GM19395 (cell line): ENCODE measurements around the gene LHB.

Experiments used
- ATAC-seq: cut with Tn5 transposase; IDR thresholded peaks from one replicate; pipeline ENCODE4 v1.9.1; 2021; ENCODE audit warnings: mild to moderate bottlenecking, moderate library complexity; ENCODE audit not compliant: unreplicated experiment

LHB gene

DNA sequence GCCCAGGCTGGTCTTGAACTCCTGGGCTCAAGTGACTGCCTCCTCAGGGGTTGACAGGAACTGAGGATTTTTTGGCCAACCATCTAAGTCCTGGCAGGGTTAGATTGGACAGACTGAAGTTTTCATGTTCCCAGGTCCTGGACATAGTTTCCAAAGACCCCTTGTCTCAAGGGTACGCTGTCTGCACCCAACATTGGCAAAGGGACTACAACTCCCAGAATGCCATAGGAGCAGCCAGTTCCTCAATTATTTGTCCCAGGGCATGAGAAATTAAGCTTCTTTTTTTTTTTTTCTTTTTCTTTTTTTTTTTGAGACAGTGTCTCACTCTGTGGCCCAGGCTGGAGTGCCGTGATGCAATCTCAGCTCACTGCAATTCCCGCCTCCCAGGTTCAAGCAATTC, 30.7 kb downstream of the LHB start:
- ATAC-seq, result no peak

DNA sequence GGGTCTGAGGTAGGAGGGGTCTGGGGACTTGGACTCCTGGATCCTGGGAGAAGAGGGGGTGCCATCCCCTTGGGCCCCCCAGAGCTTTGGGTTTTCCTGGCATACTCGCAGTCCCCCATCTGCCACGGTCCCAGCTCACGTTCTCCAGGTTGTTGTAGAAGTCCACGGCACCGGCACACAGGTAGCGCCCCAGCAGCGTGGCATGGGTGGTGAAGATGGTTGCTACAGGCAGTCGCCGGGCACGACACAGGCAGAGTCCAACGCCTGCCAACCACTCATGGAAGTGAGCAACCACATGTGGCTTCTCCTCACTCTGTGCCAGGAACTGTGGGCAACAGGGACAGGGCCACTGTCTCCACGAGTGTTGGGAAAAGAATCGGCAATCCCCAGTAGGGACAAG, 31.2 kb downstream of the LHB start:
- no peak for ATAC-seq

DNA sequence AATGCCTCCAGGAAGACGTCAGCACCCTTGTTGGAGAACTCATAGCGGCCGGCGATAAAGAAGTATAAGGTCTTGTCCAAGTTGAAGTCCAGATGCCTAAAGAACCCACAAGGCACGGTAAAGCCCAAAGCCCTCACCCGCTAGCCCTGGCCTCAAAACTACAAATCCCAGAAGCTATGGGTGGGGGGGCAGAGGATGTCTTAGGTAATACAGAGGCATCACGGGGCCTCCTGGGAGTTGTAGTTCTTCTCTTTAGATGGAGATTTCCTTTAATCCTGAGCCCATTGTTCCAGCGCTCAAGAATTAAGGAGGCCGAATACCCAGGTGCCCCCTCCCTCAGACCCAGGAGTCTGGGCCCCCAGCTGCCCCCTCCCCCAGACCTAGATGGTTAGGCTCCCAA, 34.6 kb downstream of the LHB start:
- no peak for ATAC-seq

DNA sequence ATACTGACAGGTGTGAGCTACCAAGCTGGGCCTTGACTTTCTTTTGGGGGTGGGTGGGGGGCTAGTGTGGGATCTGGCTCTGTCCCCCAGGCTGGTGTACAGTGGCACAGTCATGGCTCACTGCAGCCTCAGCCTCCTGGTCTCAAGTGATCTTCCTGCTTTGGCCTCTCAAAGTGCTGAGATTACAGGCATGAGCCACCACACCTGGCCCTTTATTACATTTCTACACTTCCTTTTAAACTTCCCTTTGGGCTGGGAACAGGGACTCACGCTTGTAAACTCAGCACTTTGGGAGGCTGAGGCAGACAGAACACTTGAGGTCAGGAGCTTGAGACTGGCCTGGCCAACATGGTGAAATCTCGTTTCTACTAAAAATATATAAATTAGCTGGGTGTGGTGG, 39.8 kb downstream of the LHB start:
- no peak for ATAC-seq

DNA sequence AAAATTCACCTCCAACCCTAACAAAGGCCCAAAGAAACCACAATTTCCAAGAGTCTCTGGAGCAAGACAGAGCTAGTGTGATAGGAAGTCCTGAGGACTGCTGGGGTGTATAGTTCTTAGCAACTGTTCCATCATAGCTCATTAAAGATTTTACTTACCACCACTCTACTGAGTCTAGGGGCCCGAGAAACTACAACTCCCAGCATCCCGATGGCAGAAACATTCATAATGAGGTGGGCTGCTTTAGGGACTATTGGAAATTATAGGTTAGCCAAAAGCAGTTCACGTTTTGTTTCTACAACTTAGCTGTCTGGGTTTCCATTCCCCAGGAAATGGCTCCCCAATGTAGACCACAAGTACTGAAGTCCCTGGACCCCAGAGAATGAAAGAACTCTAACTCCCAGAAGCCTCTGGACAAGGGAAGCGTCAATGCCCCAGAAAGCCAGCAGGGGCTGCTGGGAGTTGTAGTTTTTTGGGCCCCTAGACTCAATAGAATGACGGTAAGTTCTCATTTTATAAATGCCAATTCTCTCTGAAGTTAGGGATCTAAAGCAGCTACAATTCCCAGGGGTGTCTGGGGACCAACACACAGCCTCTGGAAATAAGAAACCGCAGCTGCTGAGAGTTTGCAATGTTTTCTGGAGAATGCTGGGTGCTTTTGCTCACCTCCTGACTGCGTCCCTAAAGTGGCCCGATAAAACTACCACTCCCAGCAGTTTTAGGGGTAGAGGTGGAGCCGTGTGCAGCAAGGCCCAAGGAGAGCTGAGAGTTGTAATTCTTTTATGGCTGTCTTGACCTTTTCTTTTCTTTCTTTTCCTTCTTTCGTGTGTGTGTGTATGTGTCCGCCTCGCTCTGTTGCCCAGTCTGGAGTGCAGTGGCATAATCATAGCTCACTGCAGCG, 40.7 kb downstream of the LHB start:
- ATAC-seq, result no peak

DNA sequence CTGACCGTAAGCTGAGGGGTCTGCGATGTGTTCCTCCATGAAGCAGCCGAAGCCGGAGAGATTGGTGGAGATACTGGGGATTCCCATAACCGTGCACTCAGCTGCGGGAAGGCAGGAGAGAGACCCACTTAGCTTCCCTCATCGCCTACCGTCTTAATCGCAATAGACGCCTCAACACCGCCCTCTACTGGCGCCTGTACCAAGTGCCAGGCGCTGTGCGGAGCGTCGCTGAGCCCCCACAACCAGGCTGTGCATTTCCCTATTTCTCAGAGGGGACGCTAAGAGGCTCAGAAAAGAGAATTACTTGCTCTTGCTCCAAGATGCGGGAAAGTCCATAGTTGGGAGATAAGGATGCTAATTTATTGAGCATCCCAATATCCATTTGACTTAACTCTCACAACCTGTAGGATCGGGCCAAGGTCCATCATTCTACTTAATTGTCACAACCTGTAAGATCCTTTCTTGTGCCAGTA, 45.9 kb downstream of the LHB start:
- no peak for ATAC-seq

DNA sequence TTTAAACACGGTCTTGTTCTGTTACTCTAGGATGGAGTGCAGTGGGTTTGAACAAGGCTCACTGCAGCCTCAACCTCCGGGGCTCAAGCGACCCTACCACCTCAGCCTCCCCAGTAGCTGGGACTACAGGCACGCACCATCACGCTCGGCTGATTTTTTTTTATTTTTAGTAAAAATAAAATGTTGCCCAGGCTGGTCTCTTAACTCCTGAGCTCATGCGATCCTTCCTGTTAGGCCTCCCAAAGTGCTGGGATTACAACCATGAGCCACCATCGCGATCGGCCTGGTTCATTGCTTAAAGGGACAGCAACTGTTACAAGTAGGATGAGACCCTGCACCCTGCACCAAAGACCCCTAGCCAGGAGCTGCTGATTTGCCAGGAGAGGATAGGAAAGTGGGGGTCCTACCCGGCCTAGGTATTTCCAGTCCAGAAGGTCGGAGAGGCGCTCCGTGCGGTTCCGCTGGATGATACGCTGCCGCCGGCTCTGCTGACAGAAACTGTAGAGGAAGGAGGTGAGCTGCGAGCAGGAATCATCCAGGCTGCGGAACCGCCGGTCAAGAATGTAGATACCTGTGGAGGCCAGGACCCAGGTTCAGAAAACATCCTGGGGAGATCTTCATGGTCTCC, 46.6 kb downstream of the LHB start:
- no peak for ATAC-seq

DNA sequence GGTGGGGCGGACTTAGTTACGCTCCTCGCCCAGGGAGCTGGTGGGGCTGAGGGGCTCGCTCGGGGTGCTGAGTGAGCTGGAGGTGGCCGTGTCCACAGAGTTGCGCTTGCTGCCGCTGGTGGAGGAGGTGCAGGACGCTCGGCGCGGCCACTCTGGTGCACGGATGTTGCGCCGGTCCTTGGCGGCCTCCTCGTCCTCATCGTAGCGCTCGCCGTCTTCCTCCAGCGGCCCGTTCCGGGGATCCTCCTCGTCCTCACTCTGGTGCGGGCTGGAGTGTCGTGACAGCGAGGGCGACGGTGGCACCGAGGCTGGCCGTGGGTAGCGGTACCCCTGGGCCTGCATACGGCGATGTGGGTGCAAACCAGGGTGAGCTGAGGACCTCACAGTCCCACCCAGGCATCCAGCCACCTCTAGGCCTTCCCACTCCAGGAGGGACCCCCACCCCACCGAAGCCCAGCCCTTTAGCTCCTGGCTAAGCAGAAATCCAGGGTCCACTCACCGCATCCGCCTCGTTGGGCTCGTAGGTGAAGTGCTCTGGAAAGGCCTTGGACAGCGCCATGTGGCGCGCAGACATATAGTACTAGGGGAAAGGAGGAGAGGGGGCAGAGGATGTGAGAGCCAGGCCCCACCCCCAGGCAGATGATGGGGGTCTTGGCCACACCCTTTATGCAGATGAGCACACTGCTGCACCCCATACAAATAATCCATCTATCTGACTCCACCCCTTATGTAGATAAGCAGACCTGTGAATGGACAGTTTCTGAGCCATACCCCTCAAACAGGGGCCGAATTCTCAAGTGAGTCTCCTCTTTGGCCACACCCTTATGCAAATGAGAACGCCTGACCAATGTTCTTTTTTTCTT, 47.4 kb downstream of the LHB start:
- no peak for ATAC-seq

DNA sequence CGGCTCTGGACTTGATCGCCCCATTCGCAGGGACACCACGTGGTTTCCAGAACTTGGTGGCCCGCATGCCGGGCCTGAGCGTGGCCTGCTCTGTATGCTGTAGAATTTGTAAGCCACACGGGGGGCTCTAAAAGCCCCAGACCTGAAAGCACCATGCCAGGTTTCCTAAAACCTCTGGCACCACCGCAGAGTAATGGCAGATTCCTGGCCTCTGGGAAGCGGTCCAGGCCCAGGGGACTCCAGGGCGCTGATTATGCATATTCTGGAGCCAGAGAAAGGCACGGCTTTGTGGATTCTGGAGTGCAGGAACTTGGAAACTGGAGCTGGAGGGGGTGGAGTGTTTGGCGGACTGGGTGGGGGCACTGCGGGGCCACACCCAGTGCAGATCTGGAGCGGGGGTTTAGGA, 48.1 kb downstream of the LHB start:
- no peak for ATAC-seq

DNA sequence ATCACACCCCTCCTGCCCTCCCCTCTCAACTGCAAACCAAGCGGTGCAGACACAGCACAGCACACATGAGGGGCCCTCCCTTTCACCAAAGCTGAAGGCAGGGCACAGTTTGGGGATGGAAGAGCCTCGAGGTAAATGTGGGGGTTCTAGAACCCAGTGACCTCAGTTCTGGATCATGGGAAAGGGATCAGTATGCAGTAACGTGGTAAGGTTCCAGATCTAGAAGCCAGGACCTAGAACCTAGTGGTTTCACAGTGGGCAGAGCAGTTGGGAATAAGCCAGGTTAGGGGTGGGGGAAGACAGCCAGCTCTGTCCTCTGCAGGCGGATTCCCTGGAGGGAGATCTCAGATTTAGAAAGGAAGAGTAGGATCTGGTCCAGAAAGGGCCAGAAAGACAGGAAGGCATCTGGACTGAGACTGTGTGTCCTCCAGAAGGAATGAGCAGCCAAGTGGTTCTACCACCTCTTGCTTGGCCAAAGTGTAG, 48.7 kb downstream of the LHB start:
- no peak for ATAC-seq

DNA sequence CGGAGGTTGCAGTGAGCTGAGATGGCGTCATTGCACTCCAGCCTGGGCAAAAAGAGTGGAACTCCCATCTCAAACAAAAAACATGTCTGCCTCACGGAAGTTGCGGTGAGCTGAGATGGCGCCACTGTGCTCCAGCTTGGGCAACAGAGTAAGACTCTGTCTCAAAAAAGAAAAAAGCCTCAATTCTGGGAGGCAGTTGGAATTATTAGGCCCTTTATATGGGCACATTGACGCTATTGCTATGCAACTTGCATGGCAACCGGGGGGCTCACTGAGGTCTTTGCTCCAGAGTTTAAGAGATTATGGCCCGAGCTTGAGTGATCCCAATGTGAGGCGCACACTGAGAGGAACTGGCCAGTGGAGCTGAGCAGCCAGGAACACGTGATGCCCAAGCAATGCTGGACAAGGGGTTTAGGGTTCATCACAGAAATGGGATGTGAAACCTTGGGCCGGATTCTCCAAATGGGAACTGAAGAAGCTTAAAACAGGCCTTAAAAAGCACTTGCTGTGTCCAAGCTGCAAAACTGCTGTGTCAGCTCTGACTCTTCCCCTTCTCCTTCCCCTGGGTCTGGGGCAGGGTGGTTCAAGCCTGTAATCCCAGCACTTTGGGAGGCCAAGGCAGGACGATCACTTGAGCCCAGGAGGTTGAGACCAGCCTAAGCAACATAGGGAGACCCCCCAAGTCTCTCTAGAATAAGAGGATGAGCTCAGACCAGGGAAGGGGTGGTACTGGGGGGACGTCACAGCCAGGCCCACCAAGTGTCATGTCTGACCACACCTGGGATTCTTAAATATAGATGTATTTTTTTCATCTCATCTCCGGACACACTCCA, 49.3 kb downstream of the LHB start:
- no peak for ATAC-seq

DNA sequence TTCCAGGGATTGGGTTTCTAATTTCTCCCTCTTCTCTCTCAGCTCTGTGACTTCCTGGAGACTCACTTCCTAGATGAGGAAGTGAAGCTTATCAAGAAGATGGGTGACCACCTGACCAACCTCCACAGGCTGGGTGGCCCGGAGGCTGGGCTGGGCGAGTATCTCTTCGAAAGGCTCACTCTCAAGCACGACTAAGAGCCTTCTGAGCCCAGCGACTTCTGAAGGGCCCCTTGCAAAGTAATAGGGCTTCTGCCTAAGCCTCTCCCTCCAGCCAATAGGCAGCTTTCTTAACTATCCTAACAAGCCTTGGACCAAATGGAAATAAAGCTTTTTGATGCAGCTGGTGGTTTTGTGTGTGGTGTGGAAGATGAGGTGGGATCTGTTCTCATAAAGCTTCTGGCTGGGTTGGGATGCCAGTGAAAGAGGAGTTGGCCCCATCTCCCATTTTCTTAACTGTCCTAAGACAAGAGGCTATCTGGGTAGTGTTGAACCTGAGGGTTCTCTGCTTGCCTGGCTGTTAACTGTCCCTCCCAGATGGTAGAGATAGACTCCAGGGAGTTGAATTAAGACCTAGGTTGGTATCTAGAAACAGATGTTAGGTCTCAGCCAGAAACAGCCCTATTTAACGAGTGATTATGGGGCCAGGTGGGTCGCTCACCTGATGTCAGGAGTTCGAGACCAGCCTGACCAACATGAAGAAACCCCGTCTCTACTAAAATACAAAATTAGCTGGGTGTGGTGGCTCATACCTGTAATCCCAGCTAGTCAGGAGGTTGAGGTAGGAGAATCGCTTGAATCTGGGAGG, 50.1 kb downstream of the LHB start:
- no peak for ATAC-seq
